WTC11 (cell line): ENCODE results near the gene RUNX1.

Experiments
- ATF6 ChIP-seq: sonication (generic); formaldehyde crosslinking; IDR thresholded peaks from 2 replicates; pipeline ENCODE4 v1.8.1; 2023; ENCODE audit warnings: mild to moderate bottlenecking, missing genetic modification reagents
- CTCF ChIP-seq: fragments of 200-600 bp; IDR thresholded peaks from 2 replicates; pipeline ENCODE4 v1.8.0; 2022; ENCODE audit warnings: antibody characterized with exemption
- HMGXB4 ChIP-seq: sonication (generic); formaldehyde crosslinking; IDR thresholded peaks from 2 replicates; pipeline ENCODE4 v1.8.1; 2023; ENCODE audit warnings: mild to moderate bottlenecking, moderate library complexity, missing genetic modification reagents

- no peak for TF ChIP-seq ATF6 (CRISPR knock-in tag)
- TF ChIP-seq CTCF, result no peak
- TF ChIP-seq HMGXB4 (CRISPR knock-in tag), result no peak
These were observed 159.8 kb downstream of the RUNX1 start for GRCh38 chr21:34889320-34889675.
